Astrocyte of the spinal cord (primary cell): ENCODE measurements around the gene ACTR6.

Source experiments
- DNase-seq: peaks from one replicate; pipeline ENCODE4 v3.0.0; 2011; ENCODE audit warnings: low read depth, low spot score
- H3K4me3 ChIP-seq: 2 replicates; pipeline ENCODE4 v1.5.1; 2011; ENCODE audit warnings: low read depth, mild to moderate bottlenecking, low read length, moderate library complexity
- CTCF ChIP-seq: IDR thresholded peaks from 2 replicates; pipeline ENCODE4 v1.5.1; 2012; ENCODE audit warnings: low read depth, mild to moderate bottlenecking, low read length, inconsistent platforms
- in situ Hi-C: cut with HindIII; loops from 2 replicates; pipeline ENCODE4 v1.10.0; 2017; ENCODE audit warnings: low sequenced_read_pairs

ACTR6 gene

GRCh38 chr12:100158535-100158934, 42.1 kb upstream of the ACTR6 start:
- H3K4me3 ChIP-seq: no peak overlapping the region
- no peak for TF ChIP-seq CTCF
- in situ Hi-C loops: no loop called here
- DNase-seq: no peak

- no peak for DNase-seq
- no peak for TF ChIP-seq CTCF
- H3K4me3 ChIP-seq: no peak overlapping the region
- in situ Hi-C loops: no loop called here
Measured at GRCh38 chr12:100159391-100160104, 41.1 kb upstream of the ACTR6 start.

- peak overlapping the region; percentile 21 for H3K4me3 ChIP-seq
- TF ChIP-seq CTCF: no peak
- peak; percentile 35 for DNase-seq
- in situ Hi-C loops: no loop called here
Measured at GRCh38 chr12:100163416-100164152, 37.0 kb upstream of the ACTR6 start.

GRCh38 chr12:100164153-100164704, 36.4 kb upstream of the ACTR6 start:
- in situ Hi-C loops: no loop called here
- no peak for DNase-seq
- no peak for TF ChIP-seq CTCF
- H3K4me3 ChIP-seq: peak overlapping the region; percentile 21

- no peak for TF ChIP-seq CTCF
- no peak for DNase-seq
- H3K4me3 ChIP-seq: no peak overlapping the region
- in situ Hi-C loops: no loop called here
Measured at GRCh38 chr12:100165356-100165755, 35.3 kb upstream of the ACTR6 start.

GRCh38 chr12:100166232-100166631, 34.4 kb upstream of the ACTR6 start:
- DNase-seq: no peak
- no peak overlapping the region for H3K4me3 ChIP-seq
- in situ Hi-C loops: no loop called here
- no peak for TF ChIP-seq CTCF
